GM19324 (cell line): Measurements from ENCODE around the gene RP2.

ENCODE experiments used
- ATAC-seq: cut with Tn5 transposase; IDR thresholded peaks from one replicate; pipeline ENCODE4 v1.9.1; 2021; ENCODE audit warnings: mild to moderate bottlenecking, moderate library complexity; ENCODE audit not compliant: unreplicated experiment, low FRiP score

RP2 gene

DNA sequence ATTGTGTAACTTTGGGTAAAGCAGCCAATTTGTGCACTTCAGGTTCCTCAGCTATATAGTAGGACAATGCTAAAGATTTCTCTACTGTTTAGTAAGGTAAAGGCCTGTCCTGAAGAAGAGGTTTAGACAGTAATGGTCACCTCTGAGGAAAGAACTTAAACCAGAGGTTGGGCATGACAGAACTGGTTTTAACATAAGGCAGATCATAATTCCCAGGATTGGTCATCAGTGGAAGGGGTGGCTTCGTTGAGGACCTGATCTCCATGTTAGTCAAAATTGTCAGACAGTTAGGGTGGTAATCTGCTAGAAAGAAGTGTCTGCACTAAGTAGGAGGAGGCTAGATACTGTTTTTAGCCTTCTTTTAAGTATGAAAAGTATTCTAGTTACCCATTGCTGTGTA, 4.1 kb downstream of the RP2 start:
- ATAC-seq: no peak

DNA sequence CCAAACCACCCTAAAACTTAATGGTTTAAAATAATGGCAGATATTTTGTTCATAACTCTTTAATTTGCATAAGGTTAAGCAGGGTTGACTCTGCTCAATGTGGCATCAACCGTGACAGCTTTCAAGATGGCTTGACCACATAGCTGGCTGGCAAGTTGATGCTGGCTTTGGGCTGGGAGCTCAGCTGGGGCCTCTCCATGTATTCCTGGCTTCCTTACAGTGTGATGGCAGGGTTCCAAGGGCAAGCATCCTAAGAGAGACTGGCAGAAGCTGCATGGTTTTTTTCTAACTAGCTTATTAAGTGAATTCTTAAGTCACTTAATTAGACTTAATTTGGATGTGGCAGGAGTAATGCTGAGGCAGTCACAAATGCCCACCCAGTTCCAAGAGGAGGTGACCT, 4.5 kb downstream of the RP2 start:
- no peak for ATAC-seq

DNA sequence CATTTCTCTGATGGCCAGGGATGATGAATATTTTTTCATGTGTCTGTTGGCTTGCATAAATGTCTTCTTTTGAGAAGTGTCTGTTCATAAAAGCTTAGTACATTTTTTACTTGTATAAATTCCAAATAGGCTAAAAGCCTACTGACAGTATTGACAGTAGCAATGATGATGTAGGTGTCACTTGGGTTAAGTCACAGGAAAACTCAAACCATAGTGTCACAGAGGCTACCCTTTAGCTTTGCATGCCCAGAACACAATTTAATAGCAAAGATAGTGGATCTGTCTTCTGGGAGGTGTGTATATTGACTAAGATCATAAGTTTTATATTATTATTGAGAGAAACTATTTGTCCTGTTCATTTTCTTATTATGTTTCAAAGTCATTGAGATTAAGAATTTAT, 8.1 kb downstream of the RP2 start:
- ATAC-seq: no peak

DNA sequence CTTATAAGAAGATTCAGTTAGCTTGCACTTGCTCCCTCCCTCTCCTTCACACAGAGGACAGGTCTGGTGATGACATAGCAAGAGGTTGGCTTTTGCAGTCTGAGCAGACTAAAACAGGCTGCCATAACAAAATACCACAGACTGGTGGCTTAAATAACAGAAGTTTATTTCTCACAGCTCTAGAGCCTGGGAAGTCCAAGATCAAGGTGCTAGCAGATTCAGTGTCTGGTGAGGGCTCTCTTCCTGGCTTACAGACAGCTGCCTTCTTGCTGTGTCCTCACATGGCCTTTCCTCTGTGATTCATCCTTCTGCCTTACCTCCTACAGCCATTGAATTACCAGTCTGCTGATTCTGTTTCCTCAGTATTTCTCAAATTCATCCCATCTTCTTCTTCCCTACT, 13.1 kb downstream of the RP2 start:
- no peak for ATAC-seq

DNA sequence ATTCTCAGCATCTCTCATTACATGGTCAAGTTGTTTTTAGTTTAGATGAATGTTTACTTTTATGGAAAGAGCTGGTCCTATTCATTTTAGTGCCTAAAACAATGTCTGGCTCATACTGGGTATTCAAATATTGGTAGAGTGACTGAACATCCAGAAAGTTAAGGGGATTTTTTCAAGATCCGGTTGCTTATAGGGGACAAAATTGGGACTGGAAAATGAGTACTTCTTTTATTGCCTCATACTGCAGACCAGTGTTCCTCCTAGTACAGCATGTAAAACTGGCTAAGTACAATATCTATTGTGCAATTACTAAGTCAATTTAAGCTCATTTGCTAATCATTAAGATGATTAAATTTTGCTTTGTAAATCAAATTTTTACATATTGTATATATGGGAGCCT, 13.9 kb downstream of the RP2 start:
- ATAC-seq: no peak

DNA sequence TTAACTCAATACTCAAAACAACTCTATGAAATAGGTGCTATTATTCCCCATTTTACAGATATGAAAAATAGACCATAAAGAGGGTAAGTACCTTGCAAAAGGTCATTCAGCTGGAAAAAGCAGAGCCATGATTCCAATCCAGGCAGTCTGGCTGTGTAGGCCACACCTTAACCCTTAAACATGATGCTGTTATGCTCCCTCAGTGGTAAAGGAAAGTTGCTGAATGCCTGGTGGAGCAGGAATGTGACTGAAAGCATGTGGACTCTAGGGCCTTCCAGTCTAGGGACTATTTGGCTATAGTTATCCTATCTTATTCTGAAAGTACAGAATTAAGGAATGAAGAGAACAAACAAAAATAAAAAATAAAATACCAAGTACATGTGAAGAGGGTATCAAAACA, 19.6 kb downstream of the RP2 start:
- ATAC-seq: no peak

DNA sequence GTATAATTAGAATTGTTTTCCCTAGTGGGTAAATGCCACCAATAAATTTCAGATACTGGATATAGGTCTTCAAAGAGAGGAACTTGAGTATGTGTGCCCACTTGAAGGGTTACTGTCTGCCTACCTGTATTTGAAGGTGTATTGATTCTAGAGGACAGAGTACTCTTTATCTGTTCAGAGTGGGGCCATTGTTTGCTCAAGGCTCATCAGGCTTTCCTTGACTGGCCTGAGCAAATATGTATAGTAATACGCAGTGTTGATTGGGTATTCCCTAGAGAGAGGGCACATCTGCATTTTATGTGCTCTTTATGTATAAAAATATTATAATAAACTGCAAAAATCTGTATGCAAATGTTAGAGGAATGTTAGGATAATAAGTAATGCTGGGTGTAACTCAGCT, 23.7 kb downstream of the RP2 start:
- no peak for ATAC-seq

DNA sequence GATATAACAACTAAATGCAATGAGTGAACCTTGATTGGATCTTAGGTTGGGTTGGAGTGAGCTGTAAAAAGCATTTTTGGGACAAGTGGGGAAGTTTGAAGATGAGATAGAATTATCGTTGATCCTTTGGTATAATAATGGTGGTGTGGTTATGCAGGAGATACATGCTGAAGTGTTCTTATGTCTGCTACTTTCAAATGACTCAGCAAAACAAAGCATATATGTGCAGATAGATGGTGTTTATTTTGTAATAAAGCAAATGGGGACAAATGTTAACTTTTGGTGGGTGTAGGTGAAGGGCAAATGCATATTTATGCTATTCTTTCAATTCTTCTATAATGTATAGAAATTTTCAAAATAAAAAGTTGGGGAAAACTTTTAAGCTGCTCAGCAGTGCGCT, 26.2 kb downstream of the RP2 start:
- no peak for ATAC-seq

DNA sequence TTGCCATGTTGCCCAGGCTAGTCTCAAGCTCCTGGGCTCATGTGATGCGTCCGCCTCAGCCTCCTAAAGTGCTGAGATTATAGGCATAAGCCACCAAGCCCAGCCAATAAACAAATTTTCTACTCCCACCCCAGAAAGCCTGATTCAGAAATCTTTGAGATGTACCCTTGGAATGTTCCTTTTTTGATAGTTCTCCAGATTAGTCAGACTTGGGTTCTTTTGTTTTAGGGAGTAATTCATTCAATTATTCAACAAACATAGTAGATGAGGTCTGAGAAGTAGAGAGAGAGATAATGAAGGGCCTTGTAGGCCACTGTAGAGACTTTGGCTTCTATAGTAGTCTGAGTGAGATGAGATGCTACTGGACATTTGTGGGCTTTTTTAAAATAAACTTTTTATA, 27.8 kb downstream of the RP2 start:
- ATAC-seq: no peak

DNA sequence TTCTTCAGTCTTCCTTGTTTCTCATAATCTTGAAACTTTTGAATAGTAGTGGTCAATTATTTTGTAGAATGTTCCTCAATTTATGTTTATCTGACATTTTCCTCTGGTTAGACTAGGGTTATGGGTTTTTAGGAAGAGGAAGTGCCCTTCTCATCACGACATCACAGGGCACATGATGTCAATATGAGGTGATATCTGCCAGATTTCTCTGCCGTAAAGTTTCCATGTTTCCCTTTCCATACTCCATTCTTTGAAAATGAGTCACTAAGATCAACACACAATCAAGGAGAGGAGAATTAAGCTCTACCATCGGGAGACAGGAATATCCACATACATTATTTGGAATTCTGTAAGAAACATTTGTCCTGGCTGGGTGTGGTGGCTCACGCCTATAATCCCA, 28.4 kb downstream of the RP2 start:
- no peak for ATAC-seq

DNA sequence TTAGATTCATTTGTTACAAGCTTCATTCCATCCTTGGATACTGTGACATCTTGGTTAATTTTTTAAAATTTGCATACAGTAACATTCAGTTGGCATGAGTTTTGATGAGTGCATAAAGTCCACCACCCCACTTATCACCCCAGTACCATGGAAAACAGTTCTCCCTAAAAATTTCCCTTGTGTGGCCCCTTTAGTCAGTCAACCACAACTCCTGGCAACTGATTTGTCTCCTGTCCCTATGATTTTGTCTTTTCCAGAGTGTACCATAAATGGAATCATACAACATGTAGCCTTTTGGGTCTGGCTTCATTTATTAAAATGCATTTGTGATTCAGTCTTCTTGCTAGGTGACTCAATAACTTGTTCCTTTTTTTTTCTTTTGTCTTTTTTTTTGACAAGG, 29.9 kb downstream of the RP2 start:
- no peak for ATAC-seq

DNA sequence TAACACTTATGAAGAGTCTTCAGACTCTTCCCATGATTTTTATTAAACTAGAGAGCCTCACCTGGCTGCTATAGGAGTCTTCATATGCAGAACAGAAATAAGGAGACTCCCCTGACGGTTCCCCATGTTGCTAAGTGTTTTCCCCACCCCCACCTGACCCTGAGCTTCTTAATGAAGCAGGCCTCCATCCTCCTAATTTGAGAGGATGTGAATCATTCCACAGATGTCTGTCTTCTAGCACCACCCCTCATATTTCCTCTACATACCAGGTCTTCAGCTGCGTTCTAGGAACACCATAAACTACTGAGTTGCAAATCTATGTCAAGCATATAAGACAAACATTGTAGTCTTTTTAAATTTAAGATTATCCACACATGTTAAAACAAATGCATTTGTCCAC, 36.9 kb downstream of the RP2 start:
- ATAC-seq: no peak

DNA sequence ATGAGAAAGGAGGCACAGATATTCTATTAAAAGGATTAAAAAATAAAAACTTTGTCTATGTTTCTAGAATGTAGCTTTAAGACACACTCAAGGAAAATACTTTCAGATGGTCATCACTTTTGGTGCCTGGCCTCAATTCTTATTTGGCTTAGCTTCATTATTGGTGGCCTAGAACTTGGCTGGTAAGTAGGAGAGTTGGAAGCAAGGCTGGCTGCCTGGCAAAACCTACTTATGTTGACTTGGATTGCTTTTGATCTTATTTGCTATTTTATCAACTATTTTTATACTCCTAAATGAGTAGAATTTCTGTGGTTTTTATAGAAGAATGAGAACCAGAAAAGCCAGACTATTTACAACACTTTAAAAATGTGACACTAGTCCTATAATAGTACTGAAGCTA, 40.1 kb downstream of the RP2 start:
- ATAC-seq: no peak

DNA sequence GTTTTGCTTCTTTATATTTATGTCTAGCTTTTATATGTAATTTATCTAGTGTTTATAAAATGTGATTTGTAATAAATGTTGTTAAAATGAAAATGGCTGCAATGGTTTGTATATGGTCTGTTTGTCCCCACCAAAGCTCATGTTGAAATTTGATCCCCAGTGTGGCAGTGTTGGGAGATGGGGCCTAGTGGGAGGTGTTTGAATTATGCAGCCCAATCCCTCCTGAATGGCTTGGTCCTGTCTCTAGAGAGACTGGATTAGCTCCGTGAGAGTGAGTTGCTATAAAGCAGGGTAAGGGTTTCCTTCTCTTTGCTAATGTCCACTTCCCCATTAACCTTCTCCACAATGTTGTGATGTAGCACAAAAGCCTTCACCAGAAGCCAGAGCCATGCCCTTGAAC, 45.4 kb downstream of the RP2 start:
- no peak for ATAC-seq

DNA sequence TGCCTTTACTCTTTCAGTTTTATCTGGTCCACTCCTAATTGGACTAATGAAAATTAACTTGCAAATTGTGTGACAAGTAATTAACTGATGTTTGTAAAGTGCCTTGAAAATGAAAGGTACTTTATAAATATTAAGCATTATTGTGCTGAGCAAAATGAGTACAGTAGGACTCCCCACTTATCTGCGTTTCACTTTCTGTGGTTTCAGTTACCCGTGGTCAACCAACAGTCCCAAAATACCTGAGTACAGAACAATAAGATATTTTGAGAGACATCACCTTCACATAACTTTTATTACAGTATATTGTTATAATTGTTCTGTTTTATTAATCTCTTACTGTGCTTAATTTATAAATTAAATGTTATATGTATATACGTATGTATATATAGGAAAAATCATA, 48.0 kb downstream of the RP2 start:
- ATAC-seq: no peak

DNA sequence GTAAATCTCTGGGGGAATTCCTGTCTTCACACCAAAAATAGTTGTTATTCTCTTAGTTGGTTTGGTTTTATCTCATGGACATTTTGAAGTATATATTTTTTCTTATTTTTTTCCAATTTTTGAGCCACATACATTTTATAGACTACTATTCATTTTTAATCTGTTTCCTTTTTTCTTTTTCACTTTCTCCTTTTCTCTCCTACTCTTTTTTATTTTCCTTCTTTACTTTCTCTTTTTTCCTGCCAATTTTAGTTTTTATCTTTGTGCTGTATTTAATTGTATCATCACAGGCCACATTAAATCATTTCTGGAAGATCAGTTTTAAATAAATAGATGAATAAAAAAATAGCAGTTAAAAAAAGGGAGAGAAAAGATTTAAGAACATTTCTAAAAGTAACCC, 61.4 kb downstream of the RP2 start:
- ATAC-seq: no peak

DNA sequence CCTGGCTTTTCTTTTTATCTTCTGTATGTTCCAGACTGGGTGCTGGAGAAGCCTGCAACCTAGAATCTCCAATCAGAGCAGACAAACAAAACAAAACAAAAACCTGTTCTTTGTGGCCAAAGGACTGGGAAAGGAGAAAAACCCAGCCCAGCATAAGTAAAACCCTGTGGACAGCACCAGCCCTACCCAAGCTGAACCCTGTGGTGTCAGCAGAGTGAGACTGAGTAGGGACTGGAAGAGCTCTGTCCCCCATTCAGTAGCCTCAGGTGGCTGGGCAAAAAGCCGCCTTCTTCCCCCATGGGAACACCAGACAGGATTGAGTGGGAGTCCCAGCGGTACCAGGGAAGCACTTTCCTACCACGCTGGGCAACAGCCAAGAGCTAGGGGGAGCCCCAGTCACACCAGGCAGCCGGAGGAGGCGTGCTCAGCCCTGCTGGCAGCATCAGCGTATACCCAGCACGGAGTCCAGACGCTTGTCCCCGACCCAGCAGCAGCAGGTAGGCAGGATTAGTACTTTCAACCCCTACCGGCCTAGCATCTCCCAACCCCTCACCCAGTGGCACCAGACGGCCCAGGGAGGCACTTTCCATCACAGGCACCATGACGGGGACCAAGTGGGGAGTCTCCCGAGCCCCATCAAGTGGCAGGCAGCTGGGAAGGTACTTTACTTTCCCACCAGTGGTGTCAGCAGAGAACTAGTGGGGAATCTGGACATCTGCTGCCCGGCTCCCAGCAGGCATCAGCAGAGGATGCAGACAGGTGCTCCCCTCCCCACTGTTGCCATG, 66.8 kb downstream of the RP2 start:
- peak; percentile 91 for ATAC-seq

DNA sequence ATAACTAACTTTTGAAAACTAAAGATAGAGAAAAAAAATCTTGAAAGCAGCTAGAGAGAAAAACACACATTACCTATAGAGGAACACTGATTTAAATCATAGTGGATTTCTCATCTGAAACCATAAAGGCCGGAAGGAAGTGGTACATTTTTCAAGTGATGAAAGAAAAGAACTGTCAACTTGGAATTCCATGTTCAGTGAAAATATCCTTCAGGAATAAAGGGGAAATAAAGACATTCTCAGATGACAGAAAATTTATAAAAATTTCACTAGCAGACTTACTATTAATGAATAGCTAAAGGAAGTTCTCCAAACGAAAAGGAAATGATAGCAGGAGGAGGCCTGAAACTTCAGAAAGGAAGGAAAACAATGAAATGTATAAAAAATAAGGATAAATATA, 67.8 kb downstream of the RP2 start:
- no peak for ATAC-seq

DNA sequence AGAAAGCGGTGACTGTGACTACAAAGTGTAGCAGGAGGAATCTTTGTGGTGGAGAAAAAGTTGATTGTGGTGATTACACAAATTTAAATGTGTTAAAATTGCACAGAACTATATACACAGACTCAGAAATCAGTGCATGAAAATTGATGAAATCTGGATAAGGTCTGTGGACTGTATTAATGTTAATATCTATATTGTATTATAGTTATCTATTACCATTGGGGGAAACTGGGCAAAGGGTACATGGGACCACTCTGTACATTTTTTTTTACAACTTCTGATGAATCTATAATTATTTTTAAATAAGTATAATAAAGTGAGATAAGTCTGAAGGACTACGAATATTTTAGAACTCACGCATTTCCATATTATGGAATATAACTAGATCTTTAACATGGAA, 73.6 kb downstream of the RP2 start:
- no peak for ATAC-seq

DNA sequence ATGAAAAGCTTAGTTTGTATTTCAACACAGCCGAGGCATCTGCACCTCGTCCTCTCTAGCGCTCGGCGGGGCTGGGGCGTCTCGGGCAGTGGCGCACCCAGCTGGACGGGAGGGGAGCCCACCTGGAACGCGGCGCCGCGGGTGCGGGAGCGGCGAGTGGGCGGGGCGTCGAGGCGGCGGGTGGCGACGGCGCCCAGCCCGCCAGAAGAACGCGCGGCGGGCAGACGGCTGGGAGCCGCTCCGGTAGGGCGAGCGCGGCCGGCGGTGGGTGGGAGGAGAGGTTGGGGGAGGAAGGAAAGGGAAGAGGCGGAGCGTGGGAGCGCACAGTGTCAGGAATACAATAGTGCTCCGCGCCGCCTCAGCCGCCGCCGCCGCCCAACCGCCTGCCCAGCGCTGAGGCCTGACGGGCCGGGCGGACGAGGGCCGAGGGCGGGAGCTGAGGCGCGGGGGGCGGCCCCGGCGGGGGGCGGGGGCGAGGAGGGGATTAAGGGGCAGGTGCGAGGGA, 75.3 kb downstream of the RP2 start, which contains the start of gene JADE3:
TSS of gene JADE3 (plus strand) at position 324 of the 505 bp plus-strand sequence. CDS start 72,474 bp downstream, outside the sequence.
- peak; percentile 48 for ATAC-seq

DNA sequence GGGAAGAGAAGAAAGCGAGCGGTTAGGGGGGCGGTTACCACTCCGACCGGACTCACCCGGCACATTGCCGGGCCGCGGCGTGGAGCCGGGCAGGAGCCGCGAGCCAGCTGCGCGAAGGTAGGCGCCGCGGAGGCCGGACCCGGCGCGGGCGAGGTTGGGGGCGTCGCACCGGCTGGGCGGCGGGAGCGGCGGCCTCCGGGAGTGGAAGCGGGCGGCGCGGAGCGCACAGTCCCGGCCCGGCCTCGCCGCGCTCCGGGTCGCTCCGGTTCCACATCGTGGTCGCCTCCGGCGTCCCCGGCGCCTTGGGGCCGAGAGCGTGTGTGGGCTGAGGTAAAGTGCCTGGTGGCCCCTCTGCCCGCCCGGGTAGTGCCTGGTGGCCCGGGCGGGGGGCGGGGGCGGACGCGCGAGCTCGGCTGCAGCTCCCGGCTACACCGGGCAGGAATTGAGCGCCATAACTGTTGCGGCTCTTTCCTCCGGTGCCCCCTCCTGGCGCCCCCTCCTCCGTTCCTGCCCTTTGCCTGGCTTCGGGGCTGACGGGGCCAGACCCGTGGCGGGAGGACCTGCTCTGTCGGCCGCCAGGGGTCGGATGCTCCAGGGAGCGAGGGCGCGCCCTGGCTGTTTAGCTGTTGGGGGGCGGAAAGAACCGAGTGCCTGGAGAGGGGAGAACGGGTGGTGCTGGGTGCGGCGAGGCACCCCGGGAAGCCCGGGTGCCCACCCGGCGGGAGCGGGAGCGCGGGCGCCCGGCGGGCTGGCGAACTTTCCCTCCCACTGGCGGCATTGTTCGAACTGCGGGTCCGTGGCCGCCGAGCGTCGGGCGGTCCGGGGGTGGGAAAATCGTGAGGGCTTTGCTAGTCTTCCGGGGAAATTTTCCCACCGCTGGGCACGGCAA, 76.0 kb downstream of the RP2 start:
- peak; percentile 43 for ATAC-seq

DNA sequence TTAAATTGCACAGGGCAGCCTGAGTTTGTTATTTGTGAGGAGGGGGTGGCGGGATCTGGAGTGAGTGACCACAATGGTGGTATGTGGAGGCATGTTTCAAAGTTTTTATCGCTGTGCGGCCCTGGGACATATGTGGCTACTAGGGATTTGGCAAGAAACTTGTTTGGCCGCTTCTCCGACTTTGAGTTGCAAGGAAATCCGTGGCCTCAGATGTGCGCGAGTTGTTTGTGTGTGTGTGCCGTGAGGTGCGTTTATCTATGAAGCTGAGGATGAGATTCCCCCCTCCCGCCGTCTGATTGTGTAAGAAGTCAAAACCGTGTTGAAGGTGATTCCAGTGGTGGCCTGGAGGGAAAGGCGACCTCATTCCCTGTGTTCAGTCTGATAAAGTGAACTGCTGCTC, 76.8 kb downstream of the RP2 start:
- ATAC-seq: no peak
